Aorta (tissue), 5 donors: Measurements from ENCODE around the gene COG7. TPM values are rescaled to one million over a fixed set of nuclear protein-coding genes. Genes with fewer than 3 reads are reported as not detected.
A peak's percentile ranks its signal among the peaks of the same experiment; 100 is the strongest.

Experiments used
- ATAC-seq: fragments of 200-7000 bp; cut with Tn5 transposase; one replicate; pipeline ENCODE4 v1.9.1; 2022; ENCODE audit warnings: moderate library complexity; ENCODE audit not compliant: low FRiP score
- DNase-seq, 2 donors: peaks; one replicate each; pipeline ENCODE4 v3.0.0-alpha.2; 2020
- H3K27ac ChIP-seq, 2 donors: one replicate each; pipeline ENCODE4 v1.5.1; 2013; ENCODE audit warnings: low read length in 2 of 2, mild to moderate bottlenecking in 2 of 2, moderate library complexity in 2 of 2, control low read depth in 1 of 2, inconsistent platforms in 1 of 2, low read depth in 1 of 2
- H3K27me3 ChIP-seq, 2 donors: one replicate each; pipeline ENCODE4 v1.6.1; 2013; ENCODE audit warnings: control low read depth in 1 of 2, low read length in 1 of 2, mild to moderate bottlenecking in 1 of 2, moderate library complexity in 1 of 2; ENCODE audit not compliant: insufficient read depth in 2 of 2, control insufficient read depth in 1 of 2
- H3K36me3 ChIP-seq, 2 donors: one replicate each; pipeline ENCODE4 v1.6.1; 2013; ENCODE audit warnings: control low read depth in 1 of 2, low read length in 1 of 2, mild to moderate bottlenecking in 1 of 2; ENCODE audit not compliant: insufficient read depth in 2 of 2, control insufficient read depth in 1 of 2
- H3K4me1 ChIP-seq, 2 donors: one replicate each; pipeline ENCODE4 v1.6.1; 2013; ENCODE audit warnings: low read length in 2 of 2, control low read depth in 1 of 2, mild to moderate bottlenecking in 1 of 2, moderate library complexity in 1 of 2; ENCODE audit not compliant: insufficient read depth in 2 of 2, control insufficient read depth in 1 of 2
- H3K4me3 ChIP-seq, 2 donors: one replicate each; pipeline ENCODE4 v1.5.1; 2013; ENCODE audit warnings: low read length in 2 of 2, control low read depth in 1 of 2, mild to moderate bottlenecking in 1 of 2
- H3K9me3 ChIP-seq: one replicate; pipeline ENCODE4 v1.6.1; 2013; ENCODE audit warnings: mild to moderate bottlenecking, low read length; ENCODE audit not compliant: control insufficient read depth
- WGBS, 2 donors: extraction: QIAGEN DNeasy Blood & Tissue Kit; methylation state at CpG; one replicate each; pipeline ENCODE4 v1.1.7; 2013; 5-methylcytosine and 5-hydroxymethylcytosine counted together
- intact Hi-C, 2 donors: fragments of 100-400 bp; cut with DNase I; formaldehyde crosslinking; loops; one replicate each; pipeline versions ENCODE4 v1.14.2 to v1.15.0; 2022
- polyA plus RNA-seq, 2 donors: library from polyadenylated mRNA; stranded (reverse); fragments of 200-250 nt; gene quantifications; one replicate each; pipeline ENCODE4 v1.2.3, GENCODE V29; 2013
- total RNA-seq, 2 donors: library from RNA; stranded (reverse); fragmentation: NEBNext Ultra II Directional; extraction: Animal tissue kit (Norgen Biotek cat#: 25700); gene quantifications; one replicate each; pipeline ENCODE4 v1.2.1, GENCODE V29; 2021
- donor health status: healthy with polysubstance abuse.
- donor health status: Bipolar disorder and iron deficiency.
- donor health status: DM: no; HTN: no; CAD: no.
- donor health status: DM: no; HTN: no; CAD: no.
- donor health status: DM: yes; HTN: yes; CAD: no.

The COG7 gene
- total and polyA plus RNA-seq, 4 donors: 12.5 to 50.2 (median 22.8) TPM

GRCh38 chr16:23433261-23433920 is 19.6 kb downstream of the COG7 start:
- no peak for ATAC-seq
- intact Hi-C loops: loop anchor here (10.0 kb wide), 2 partner anchors 189 to 369 kb away; no protein-coding TSS in a partner anchor

DNA sequence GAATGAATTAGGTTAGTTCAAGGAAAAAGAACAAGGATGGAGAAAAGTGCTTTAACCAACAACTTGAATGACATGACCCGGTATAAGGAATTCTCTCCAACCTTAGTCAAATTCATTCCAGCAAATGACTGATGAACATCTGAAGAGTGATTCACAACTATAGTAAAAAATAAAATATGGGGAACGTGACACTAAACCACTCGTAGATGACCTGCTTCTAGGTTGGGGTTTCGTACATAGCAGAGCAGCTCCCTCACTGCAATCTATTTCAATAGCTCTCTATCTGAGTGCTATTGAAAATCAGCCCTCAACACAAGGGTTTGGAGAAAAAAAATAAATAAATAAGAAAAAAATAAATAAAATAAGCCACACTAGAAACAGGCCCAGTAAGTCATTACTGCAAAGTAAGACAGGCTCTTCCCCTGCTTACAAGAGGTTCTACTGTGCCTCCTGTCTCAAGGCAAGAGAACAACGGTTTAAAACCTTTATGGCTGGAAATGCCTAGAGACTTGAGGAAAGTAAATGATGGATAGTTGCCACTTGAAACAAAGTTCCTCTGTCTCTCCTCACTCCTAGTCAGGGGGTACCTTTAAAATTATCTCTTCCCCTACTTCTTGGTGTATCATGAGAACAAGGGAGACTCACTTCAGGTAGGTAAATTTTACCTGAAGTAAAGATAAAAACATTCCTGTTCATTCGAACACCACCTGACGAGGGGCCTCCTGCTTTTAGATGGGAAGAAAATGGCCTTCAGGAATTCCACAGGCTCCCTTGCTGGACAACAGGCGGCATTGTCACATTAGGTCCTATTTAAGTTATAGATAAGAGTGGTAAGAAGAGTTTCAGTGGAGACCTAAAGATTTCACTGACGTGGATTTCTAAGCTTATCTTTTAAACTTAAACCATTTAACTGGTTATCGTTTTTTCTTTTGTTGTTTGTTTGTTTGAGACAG is 20.5 kb downstream of the COG7 start:
- 84 to 87% methylated on average over 10 of the region's 10 CpGs for WGBS, 2 donors
- H3K27me3 ChIP-seq: no peaks in the 10 kb centered on the region
- H3K27ac ChIP-seq: no peak overlapping the region
- no peaks in the 10 kb centered on the region for H3K4me1 ChIP-seq
- ATAC-seq: no peak
- H3K36me3 ChIP-seq: peaks cover 0 to 5% of the 10 kb centered on the region in 2 donors
- DNase-seq: no peak
- H3K9me3 ChIP-seq: no peaks in the 10 kb centered on the region
- H3K4me3 ChIP-seq: no peak overlapping the region
- intact Hi-C loops: loop anchor here (10.0 kb wide), 2 partner anchors 188 to 368 kb away; no protein-coding TSS in a partner anchor

More at GRCh38 chr16:23433261-23433920, 19.6 kb downstream of the COG7 start:
- Histone ChIP-seq H3K36me3 (peaks cover 0 to 5% of the 10 kb centered on the region in 2 donors), H3K4me1 (no peaks in the 10 kb centered on the region), H3K9me3 (no peaks in the 10 kb centered on the region), H3K27ac (no peak overlapping the region), H3K27me3 (no peaks in the 10 kb centered on the region), H3K4me3 (no peak overlapping the region)
- no peak for DNase-seq
- 85 to 87% methylated on average over 16 of the region's 16 CpGs for WGBS, 2 donors

DNA sequence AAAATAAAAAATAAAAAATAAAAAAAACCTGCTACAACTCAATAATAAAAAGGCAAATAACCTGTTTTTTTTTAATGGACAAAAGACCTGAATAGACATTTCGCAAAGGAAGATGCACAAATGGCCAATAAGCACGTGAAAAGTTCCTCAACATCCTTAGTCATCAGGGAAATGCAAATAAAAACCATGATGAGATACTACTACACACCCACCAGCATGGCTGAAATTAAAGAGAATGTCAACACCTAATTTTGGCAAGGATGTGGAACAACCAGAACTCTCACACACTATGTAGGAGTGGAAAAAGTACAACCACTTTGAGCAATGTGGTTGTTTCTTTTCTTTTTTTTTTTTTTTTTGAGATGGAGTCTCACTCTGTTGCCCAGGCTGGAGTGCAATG is 24.6 kb downstream of the COG7 start:
- intact Hi-C loops: no loop called here

GRCh38 chr16:23424292-23424958 is 28.6 kb downstream of the COG7 start:
- ATAC-seq (no peak), DNase-seq (no peak)
- Histone ChIP-seq H3K27ac (peak overlapping the region in 1 of 2 donors; percentile 69), H3K4me3 (no peak overlapping the region), H3K9me3 (no peaks in the 10 kb centered on the region), H3K4me1 (no peaks in the 10 kb centered on the region), H3K27me3 (no peaks in the 10 kb centered on the region), H3K36me3 (no peaks in the 10 kb centered on the region)
- intact Hi-C loops: no loop called here
- WGBS, 2 donors: 52 to 60% methylated on average over 14 of the region's 14 CpGs

More for the DNA sequence above, 24.6 kb downstream of the COG7 start:
- Histone ChIP-seq H3K27me3 (no peaks in the 10 kb centered on the region), H3K4me3 (no peak overlapping the region), H3K36me3 (peaks cover 0 to 4% of the 10 kb centered on the region in 2 donors), H3K27ac (no peak overlapping the region), H3K9me3 (no peaks in the 10 kb centered on the region), H3K4me1 (no peaks in the 10 kb centered on the region)
- no peak for ATAC-seq
- WGBS, 2 donors: 80 to 81% methylated on average over 2 of the region's 2 CpGs
- DNase-seq: no peak

- H3K4me3 ChIP-seq: no peak overlapping the region
Measured at GRCh38 chr16:23423496-23424049, 29.4 kb downstream of the COG7 start.

GRCh38 chr16:23420011-23420410 is 33.0 kb downstream of the COG7 start:
- no peaks in the 10 kb centered on the region for H3K27me3 ChIP-seq
- WGBS, 2 donors: 76 to 85% methylated on average over 5 of the region's 5 CpGs
- intact Hi-C loops: no loop called here
- no peak overlapping the region for H3K27ac ChIP-seq
- no peak for DNase-seq
- H3K9me3 ChIP-seq: no peaks in the 10 kb centered on the region
- peaks cover 0 to 6% of the 10 kb centered on the region in 2 donors for H3K36me3 ChIP-seq
- ATAC-seq: no peak
- H3K4me3 ChIP-seq: no peak overlapping the region
- H3K4me1 ChIP-seq: no peaks in the 10 kb centered on the region

More at GRCh38 chr16:23423496-23424049, 29.4 kb downstream of the COG7 start:
- Histone ChIP-seq H3K9me3 (no peaks in the 10 kb centered on the region), H3K27me3 (no peaks in the 10 kb centered on the region), H3K36me3 (no peaks in the 10 kb centered on the region), H3K27ac (peak overlapping the region; percentile 21 to 53), H3K4me1 (no peaks in the 10 kb centered on the region)
- WGBS, 2 donors: 2 to 6% methylated on average over 11 of the region's 11 CpGs
- ATAC-seq: peak; percentile 95
- intact Hi-C loops: no loop called here
- DNase-seq: peak; percentile 78 to 82

DNA sequence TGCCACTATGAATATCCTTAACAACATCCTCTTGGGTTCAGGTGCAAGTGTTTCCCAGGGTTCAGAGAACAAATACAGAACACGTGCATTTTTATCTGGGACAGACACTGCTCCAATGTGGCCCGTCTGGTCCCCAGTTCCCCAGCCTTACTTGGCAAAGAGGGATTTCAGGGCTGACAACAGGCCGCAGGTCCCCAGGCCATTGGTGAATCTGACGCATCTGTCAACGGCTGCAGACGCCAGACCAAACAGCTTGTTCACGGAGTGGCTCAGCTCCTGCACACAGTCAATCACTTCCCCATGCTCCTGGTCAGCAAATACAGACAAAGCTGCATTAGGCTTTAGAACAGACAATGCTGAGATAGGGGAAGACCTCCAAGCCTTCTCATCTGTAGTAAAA is 36.2 kb downstream of the COG7 start:
- Histone ChIP-seq H3K9me3 (no peaks in the 10 kb centered on the region), H3K4me1 (no peaks in the 10 kb centered on the region), H3K4me3 (no peak overlapping the region), H3K27me3 (no peaks in the 10 kb centered on the region), H3K27ac (no peak overlapping the region), H3K36me3 (peaks cover 8 to 18% of the 10 kb centered on the region in 2 donors)
- intact Hi-C loops: no loop called here
- no peak for ATAC-seq
- 80 to 81% methylated on average over 7 of the region's 7 CpGs for WGBS, 2 donors
- no peak for DNase-seq

DNA sequence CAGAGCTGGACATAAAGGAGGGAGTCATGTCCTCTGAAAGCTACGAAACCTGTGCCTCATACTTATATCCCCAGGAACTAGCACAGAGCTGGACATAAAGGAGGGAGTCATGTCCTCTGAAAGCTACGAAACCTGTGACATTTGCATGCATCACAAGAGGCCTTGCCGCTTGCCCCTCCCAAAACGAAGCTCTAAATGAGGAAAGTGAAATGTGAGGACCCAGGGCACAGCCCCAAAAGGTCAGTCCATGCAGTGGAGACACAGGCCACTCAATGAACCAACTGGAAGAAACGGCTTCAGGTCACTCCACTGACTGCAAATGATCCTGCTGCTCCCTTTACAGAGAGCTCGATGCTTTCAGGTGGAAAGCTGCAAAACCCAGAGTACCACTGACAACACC is 38.3 kb downstream of the COG7 start:
- ATAC-seq: no peak
- H3K4me1 ChIP-seq: no peaks in the 10 kb centered on the region
- intact Hi-C loops: no loop called here
- no peak overlapping the region for H3K4me3 ChIP-seq
- no peak for DNase-seq
- H3K27ac ChIP-seq: no peak overlapping the region
- no peaks in the 10 kb centered on the region for H3K9me3 ChIP-seq
- WGBS, 2 donors: 94 to 96% methylated on average over 6 of the region's 6 CpGs
- H3K36me3 ChIP-seq: peaks cover 12 to 18% of the 10 kb centered on the region in 2 donors
- no peaks in the 10 kb centered on the region for H3K27me3 ChIP-seq
